COLO668 (cell line): Measurements from ENCODE around the gene PAF1.
A peak's percentile ranks its signal among the peaks of the same experiment; 100 is the strongest.
"Not testable (repeated sequence)": the region's sequence is repeated elsewhere in the genome, so short reads cannot be mapped to it uniquely, and the experiment has no call there.

ENCODE experiments used
- DNase-seq: peaks from one replicate; lab custom pipeline; 2025; ENCODE audit not compliant: unreplicated experiment; lab: John Stamatoyannopoulos, UW

Gene PAF1

DNA sequence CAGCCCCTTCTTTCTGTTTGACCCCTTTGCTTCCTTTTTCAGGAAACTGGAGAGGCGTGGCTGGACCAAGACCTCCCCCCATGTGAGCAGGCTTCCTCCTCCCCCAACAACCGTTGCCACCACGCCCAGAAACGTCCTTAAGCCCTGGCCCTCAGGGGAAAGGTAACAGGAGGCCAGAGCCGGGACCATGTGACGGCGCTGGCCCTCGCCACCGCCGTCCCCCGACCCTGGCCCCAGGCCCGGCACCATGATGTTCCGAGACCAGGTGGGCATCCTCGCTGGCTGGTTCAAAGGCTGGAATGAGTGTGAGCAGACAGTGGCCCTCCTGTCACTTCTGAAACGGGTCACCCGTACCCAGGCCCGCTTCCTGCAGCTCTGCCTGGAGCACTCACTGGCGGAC lies 34.3 kb downstream of the PAF1 start:
- DNase-seq: no peak

DNA sequence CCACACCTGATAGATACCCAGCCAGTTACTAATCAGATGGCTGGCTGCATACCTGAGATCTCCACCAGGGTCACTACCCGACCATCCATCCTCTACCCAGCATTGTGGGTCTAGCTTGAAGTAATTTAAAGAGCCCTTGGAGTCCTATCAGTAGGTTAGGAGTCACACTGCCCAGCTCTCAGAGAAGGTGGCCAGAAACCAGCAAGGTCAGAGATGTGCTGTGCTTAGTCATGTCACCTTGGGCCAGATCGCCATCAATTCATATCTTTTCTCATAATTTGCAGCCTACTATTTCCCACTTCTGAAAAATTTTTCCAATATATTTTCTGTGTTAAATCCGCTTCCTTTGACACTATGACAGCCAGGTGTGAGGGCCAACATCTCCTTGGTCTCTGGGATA lies 34.8 kb downstream of the PAF1 start:
- no peak for DNase-seq

DNA sequence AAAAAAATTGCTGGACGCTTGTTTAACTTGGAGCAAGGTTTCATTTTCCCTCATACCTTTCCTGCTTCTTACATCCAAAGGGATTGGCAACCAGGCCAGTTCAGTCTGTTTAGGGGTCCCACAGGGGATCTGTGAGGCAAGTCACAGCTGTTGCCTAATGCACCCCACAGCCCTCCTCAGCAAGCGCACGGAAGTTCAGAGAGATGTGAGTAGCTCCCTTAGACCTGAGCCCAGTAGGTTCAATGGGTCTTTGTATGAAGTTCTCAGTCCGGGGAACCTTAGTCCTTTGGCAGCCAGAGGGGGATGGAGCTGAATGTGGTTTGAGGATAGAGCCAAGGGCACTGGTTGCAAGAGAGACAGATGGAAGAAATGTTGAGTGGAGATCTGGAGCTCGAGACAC lies 35.7 kb downstream of the PAF1 start:
- no peak for DNase-seq

DNA sequence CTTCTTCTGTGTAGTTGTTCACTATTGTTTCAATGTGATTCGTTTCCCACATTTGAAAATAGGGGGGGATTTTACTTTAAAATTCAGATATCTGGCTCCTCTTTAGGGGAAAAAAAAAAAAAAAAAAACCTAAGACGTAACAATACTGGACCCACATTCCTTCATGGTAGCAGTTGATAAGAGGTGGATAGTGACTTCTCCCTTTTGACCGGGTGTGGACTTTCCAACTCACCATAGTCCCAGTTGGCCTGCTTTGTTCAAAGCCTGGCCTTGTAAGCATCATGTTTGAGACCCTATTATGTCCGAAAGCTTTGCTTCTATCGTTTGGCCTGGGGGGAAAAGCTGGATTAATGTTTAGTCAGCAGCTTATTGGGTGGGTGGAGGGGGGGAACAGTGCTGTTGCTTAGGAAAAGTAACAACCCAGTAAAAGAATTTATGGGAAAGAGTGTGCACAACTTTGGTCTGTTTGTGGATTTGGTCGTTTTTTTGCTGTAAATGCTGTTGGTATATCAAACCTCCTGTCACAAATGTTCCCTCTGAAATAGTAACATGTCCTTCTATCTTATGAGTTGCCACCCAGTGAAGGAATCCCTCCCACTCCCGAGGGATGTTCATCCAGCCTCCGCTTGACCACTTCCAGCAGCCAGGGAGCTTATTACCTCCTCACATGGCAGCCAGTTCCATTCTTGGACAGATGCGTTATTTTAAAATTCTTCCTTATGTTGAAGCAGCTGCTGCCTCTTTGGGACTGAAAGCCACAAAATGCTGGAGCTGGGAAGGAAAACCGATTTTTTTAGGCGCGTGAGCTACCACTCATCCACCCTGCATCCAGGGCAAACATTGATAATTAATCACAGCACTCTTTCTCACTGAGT lies 38.3 kb downstream of the PAF1 start:
- DNase-seq: no peak

DNA sequence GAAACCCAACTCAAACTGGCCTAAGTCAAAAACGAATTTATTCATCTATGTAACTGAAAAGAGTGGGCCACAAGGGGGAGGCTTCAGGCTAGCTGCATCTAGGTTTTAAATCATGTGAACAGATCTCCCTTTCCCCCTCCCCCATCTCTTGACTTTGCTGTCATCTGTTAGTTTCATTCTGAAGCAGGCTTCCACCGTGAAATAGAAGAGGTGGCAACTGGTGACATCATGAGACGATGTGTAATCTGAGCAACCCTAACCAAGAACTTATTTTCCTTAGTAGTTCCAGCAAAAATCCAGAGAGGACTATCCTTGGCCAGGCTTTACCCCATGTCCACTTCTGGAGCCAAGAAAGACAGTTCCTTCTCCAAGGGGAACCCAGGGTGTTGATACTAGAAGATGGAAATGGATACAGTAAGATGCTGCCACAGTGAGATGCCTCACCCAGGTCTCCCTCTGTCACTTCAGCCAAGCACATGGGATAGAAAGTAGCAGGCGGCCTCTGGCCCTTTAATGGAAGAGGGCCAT lies 39.3 kb downstream of the PAF1 start:
- no peak for DNase-seq

DNA sequence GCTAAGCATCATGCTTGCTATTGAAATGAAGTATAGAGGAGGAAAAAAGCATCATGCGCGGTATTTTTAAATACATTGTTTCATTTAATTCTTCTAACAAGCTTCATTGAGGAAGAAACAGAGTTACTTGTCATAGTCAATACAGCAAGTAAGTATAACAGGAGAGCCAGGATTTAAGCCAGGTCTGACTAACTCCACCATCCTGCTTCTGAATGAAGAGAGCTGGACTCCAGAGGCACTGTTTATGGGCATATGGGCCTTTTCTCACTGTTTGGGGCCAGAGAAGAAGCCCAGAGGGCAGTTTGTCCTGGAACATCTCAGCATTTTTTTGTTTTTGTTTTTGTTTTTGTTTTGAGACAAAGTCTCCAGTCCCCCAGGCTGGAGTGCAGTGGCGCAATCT lies 40.8 kb downstream of the PAF1 start:
- no peak for DNase-seq

DNA sequence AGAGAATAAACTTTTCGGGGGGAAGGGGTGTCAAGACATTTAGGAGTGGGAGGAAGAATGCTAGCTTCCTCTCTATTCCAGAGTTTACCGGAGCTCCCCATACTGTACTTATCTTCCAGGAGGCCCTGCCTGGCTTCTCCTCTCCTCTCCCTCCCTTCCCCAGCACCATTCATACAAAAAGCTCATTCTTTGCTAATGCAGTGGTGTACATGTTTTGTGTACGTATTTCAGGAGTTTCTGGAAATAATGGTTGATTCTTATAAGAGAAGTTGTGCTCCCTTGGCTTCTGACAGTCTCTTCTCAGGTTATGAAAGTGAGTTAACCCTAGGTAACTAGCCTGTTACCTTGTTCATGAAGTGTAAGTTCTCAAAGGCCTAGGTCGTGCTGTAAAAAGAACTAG lies 41.6 kb downstream of the PAF1 start:
- no peak for DNase-seq

DNA sequence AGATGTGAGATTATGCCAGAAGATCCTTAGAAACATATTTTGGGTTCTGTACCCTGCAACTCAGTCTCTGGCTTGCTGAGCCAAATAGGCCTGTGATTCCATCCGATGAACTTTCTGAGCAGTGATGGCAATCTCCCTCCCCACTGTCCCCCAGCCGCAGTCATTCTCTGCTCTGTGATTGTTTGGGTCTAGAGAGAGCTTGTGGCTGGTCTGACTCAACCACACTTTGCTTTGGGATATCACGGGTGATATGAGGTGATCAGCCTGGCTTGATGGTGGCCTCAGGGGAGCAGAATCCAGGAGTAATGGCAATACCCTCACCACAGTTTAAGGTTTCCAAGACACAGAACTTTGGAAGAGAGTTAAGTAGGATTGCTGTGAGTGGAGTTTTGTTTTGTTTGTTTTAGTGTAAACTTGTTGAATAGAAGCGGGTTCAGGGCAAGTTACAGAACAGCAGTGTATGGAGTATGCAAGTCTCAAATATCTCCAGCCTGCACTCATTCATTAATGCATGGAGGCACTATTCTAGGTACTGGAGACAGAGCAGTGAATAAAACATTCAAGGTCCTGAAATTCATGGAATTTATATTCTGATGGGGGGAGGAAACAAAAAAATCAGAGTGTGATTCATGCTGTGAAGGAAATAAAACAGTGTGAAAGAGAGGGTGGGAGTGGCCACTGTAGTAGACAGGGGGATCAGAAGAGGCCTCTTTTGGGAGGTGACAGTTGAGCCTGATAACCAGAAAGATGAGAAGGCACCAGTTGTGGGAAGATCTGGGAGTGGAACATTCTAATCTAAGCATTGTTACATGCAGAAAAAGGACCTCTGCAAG lies 43.4 kb downstream of the PAF1 start:
- DNase-seq: no peak

DNA sequence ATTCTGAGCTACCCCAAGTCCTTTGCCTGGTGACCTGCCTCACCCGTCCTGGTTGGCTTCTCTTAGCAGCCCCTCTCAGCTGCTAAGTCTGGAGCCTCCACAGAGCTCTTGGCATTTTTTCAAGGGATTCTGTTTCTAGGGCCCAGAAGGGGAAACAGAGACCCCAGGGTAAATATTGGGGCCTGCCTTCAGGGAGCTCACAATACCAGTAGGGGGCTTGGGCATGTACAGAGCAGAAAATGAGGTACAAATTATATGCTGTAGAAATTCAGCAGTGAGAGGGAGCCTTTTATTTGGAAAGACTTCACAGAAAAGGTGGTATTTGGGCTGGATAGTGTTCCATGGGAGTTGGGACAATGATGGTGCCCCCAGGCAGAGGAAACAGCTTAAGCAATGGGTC lies 45.0 kb downstream of the PAF1 start:
- DNase-seq: no peak

DNA sequence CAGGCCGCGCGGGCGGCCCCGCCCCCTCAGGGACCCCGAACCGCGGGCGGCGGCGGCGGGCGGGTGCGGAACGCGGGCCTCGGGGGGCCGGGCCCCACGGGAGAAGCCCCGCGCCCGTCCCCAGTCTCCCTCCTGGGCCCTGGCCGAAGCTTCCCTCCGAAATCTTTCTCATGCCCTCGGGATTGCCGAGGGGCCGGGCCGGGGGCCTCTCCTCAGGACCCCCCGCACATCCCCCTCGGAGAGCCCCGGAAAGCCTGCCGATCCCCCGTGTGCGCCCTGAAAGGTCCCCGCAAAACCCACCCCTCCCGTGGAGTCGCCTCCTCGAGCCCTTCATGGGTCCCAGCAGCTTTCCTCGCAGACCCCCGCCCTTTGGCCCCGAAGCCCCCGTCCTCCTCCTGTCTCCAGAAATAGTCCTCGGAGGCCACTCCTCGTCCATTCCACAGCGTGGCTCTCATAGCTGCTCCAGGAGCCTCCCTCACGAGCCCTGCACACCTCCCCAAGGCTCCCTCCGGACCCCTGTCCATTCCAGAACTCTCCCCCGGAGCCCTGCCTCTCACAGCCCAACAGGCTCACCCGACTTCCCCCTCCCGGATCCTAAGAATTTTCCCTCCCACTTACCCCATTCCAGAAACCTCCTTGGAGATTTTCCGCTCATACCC lies 48.1 kb downstream of the PAF1 start:
- DNase-seq: no peak

DNA sequence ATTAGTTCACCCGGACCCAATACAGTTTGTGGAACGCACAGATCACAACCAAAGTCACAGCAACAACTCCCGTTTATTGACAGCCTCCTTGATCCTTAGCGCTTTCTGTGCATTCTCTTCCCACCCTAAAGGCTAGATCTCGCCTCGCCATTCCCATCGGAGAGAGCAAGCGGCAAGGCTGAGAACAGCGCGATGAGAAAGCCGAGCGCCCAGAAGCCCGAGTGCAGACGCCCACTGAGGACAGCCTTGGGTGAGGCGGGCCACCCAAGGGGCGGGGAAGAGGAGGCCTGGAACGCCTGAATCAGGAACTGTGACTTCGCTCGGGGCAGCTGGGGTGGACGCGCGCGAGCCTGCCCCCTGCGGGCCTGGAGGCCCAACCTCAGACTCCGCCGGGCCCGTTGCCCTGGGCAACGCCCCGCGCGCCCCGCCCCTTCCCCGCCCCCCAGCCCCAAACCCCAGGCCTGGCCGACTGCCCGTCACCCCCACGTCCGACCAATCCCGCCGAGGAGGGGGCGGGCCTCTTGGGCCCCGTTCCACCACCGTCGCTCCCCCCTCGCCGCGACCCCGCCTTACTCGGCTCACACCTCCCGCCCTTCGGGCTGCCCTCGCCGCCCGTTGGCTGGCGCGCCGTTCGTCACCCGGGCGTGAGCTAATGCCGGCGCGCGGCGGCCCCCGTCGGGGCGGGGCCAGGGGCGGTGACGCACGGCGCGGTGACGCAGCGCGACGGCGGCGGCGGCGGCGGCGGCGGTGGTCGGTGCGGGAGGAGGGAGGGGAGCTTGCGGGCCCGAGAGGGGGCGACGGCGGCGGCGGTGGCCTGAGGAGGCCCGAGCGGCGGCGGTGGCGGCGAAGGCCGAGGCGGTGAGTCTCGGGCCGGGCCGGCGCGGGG lies 48.9 kb downstream of the PAF1 start, which contains the start of gene SAMD4B:
Gene SAMD4B (plus strand): TSS at position 703 of the 886 bp plus-strand sequence. CDS start 14,473 bp downstream, outside the sequence.
- DNase-seq: peak; percentile 99

DNA sequence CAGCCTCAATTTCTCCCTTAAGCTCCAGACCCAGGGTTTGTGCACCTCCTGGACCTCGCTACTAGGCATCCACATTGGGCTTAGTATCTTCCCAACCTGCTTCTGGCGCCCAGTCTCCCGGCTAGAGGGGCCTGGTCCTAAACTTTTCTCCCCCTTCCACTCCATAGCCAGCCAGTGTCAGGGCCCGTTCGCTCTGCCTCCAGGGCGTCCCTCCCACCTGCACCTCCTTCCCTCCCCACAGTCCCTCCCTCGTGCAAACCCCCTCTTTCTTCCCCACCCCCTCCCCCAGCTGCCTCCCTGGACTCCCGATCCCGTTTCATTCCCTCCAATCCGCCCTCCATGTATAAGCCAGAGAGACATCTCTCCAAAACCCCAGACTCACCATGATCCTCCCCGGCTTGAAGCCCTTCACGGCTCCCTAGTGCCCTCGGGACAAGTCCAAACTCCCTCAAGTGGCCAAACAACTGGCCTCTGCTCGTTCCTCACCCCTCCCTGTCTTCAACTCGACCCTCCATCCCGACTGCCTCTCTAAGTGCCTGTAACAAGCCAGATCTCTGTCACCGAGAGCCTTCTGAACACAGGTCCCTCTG lies 49.7 kb downstream of the PAF1 start:
- peak; percentile 17 for DNase-seq

DNA sequence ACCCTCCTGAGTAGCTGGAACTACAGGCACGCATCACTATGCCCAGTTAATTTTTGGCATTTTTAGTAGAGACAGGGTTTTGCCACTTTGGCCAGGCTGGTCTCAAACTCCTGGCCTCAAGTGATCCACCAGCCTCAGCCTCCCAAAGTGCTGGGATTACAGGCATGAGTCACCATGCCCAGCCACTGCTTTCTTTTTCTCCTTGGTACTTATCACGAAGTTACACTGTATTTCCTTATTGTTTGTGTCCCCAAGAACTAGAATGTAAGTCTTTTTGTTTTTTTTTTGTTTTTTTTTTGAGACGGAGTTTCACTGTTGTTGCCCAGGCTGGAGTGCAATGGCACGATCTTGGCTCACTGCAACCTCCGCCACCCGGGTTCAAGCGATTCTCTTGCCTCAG lies 50.8 kb downstream of the PAF1 start:
- not testable (repeated sequence) for DNase-seq

DNA sequence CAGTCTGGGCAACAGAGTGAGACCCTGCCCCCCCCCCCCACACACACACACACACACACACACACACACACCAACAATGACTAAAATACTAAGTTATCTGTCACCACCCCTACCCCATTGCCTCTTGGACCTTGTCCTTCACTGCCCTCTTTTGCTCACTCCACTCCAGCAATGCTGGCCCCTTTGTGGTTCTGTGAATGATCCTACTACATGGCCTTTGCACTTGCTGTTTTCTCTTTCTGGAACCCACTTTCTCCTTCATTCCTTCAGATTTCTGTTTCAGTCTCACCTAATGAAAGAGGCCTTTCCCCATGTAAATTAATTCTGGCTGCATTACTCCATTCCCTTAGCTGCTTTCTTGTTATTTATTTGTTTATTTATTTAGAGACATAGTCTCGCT lies 51.2 kb downstream of the PAF1 start:
- no peak for DNase-seq

DNA sequence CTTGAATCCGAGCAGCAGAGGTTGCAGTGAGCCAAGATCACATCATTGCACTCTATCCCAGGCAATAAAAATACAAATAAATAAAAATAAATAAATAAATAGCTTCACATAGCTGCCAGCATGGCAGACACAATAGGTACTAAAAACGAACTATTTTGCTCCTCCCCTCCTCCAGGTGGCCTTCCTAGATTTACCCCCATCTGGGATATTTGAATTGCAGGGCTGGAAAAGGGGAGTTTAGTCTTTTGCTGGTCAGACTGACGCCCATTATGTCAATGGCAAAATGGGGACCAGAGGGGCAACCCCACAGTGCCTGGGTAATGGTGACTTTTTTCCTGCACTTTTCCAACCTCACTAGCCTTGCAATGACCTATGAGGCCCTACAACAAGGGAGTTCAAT lies 54.4 kb downstream of the PAF1 start:
- no peak for DNase-seq
